PC-9 (cell line): Measurements from ENCODE around the gene PSRC1. TPM values are rescaled to one million over a fixed set of nuclear protein-coding genes. Genes with fewer than 3 reads are reported as not detected.

ENCODE experiments used
- BruUV-seq: library from RNA; stranded (reverse); fragments of 400-500 nt; replicated peaks from 2 replicates; lab custom pipeline; 2021; lab: Mats Ljungman, UMichigan
- CTCF ChIA-PET: fragments of 300-600 bp; sonication (Branson Sonifier 250); formaldehyde crosslinking; loops from one replicate; lab custom pipeline; 2022; ENCODE audit warnings: antibody characterized with exemption; lab: Charles Lee
- POLR2A ChIA-PET: fragments of 300-600 bp; sonication (Branson Sonifier 250); formaldehyde crosslinking; loops from one replicate; lab custom pipeline; 2022; ENCODE audit warnings: antibody characterized with exemption; ENCODE audit not compliant: unreplicated experiment; lab: Charles Lee
- DNase-seq, 2 experiments: peaks; one replicate each; pipeline versions ENCODE4 v3.0.0 to v3.0.0-alpha.2; 2015 to 2022; ENCODE audit warnings: mixed read lengths in 1 of 2
- H2AFZ ChIP-seq: fragments of 200-600 bp; sonication (generic); 2 replicates; pipeline ENCODE4 v1.8.1; 2017; ENCODE audit warnings: antibody characterized with exemption
- H3F3A ChIP-seq: fragments of 200-600 bp; sonication (generic); 2 replicates; pipeline ENCODE4 v1.8.1; 2017; ENCODE audit warnings: antibody characterized with exemption, mild to moderate bottlenecking, low read depth; ENCODE audit not compliant: insufficient read depth
- H3K27ac ChIP-seq: fragments of 200-600 bp; sonication (generic); 2 replicates; pipeline ENCODE4 v1.6.1; 2016; ENCODE audit warnings: mixed run types
- H3K27me3 ChIP-seq: fragments of 200-600 bp; sonication (generic); 2 replicates; pipeline ENCODE4 v1.6.1; 2016; ENCODE audit warnings: low read depth, mixed run types; ENCODE audit not compliant: insufficient read depth
- H3K36me3 ChIP-seq: fragments of 200-600 bp; sonication (generic); 2 replicates; pipeline ENCODE4 v1.6.1; 2016; ENCODE audit warnings: low read depth, mixed run types
- H3K4me1 ChIP-seq: fragments of 200-600 bp; sonication (generic); replicated peaks from 2 replicates; pipeline ENCODE4 v1.6.1; 2016; ENCODE audit warnings: mixed run types; ENCODE audit not compliant: insufficient read depth
- H3K4me2 ChIP-seq: fragments of 200-600 bp; sonication (generic); 2 replicates; pipeline ENCODE4 v1.6.1; 2017; ENCODE audit warnings: mixed run types
- H3K4me3 ChIP-seq: fragments of 200-600 bp; sonication (generic); 2 replicates; pipeline ENCODE4 v1.6.1; 2016; ENCODE audit warnings: mixed run types
- H3K79me2 ChIP-seq: fragments of 200-600 bp; sonication (generic); 2 replicates; pipeline ENCODE4 v1.6.1; 2017; ENCODE audit warnings: low read depth, mixed run types
- H3K9me2 ChIP-seq: fragments of 200-600 bp; sonication (generic); 2 replicates; pipeline ENCODE4 v1.8.1; 2017; ENCODE audit warnings: mild to moderate bottlenecking; ENCODE audit not compliant: insufficient read depth
- H3K9me3 ChIP-seq: fragments of 200-600 bp; sonication (generic); 2 replicates; pipeline ENCODE4 v1.8.1; 2016; ENCODE audit warnings: low read depth; ENCODE audit not compliant: insufficient read depth
- H4K20me1 ChIP-seq: fragments of 200-600 bp; sonication (generic); 2 replicates; pipeline ENCODE4 v1.8.1; 2017; ENCODE audit not compliant: insufficient read depth
- CTCF ChIP-seq: fragments of 200-600 bp; sonication (generic); conservative IDR thresholded peaks from 2 replicates; pipeline ENCODE4 v1.6.1; 2017; ENCODE audit warnings: mixed run types, antibody characterized with exemption, mild to moderate bottlenecking, moderate library complexity
- EZH2 ChIP-seq: fragments of 200-600 bp; sonication (generic); IDR thresholded peaks from 2 replicates; pipeline ENCODE4 v1.8.0; 2017; ENCODE audit warnings: antibody characterized with exemption, low read depth
- intact Hi-C: fragments of 100-400 bp; cut with micrococcal nuclease; formaldehyde crosslinking; loops from one replicate; pipeline ENCODE4 v1.10.0; 2022; ENCODE audit not compliant: unreplicated experiment
- total RNA-seq: library from RNA; stranded (reverse); gene quantifications from 2 replicates; pipeline ENCODE4 v1.2.3, GENCODE V29; 2021

The PSRC1 gene
- total RNA-seq, 1 experiment from 2014 or later = 26.4 TPM

GRCh38 chr1:109253803-109254620 is 28.9 kb downstream of the PSRC1 start:
- Histone ChIP-seq H3K36me3 (no peaks in the 10 kb centered on the region), H3F3A (peaks cover 15% of the 10 kb centered on the region), H3K4me2 (peak overlapping the region; percentile 29), H3K27me3 (no peaks in the 10 kb centered on the region), H3K4me1 (peaks cover 47% of the 10 kb centered on the region), H3K79me2 (no peaks in the 10 kb centered on the region), H2AFZ (no peak overlapping the region), H4K20me1 (no peaks in the 10 kb centered on the region), H3K9me2 (no peaks in the 10 kb centered on the region), H3K9me3 (no peaks in the 10 kb centered on the region), H3K4me3 (no peak overlapping the region), H3K27ac (no peak overlapping the region)
- ChIA-PET CTCF (interaction anchor here (0.6 kb wide), 1 partner anchor 560 kb away, joined by 3 read pairs; no protein-coding TSS in a partner anchor), POLR2A (interaction anchor here (0.5 to 0.6 kb wide), 2 partner anchors 19 to 35 kb away, joined by 3 read pairs; no protein-coding TSS in a partner anchor)
- BruUV-seq = no TSS peak
- TF ChIP-seq CTCF (no peak), EZH2 (no peak)
- no peak for DNase-seq
- intact Hi-C loops = no loop called here

DNA sequence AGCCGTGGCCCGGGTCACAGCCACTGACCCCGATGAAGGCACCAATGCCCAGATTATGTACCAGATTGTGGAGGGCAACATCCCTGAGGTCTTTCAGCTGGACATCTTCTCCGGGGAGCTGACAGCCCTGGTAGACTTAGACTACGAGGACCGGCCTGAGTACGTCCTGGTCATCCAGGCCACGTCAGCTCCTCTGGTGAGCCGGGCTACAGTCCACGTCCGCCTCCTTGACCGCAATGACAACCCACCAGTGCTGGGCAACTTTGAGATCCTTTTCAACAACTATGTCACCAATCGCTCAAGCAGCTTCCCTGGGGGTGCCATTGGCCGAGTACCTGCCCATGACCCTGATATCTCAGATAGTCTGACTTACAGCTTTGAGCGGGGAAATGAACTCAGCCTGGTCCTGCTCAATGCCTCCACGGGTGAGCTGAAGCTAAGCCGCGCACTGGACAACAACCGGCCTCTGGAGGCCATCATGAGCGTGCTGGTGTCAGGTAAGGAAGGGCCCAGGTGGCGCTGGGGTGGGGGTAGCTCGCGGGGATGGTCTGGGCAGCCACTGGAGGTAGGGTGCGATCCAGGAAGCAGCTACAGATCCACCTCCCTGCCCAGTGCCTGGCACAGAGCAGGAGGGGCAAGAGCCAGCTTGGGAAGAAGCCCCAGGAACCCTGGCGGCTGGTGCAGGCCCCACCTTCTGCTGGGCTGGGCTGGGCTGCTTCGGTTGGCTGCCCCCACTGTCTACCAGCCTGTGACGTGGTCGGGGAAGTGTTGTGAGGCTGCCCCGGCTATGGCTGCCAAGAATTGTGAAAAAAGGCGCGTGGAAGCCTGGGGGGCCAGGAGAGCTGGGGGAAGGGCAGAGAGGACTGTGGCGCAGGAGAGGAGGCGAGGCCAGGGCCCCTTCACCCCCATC is 29.8 kb downstream of the PSRC1 start:
- TF ChIP-seq EZH2 (no peak), CTCF (no peak)
- BruUV-seq = no TSS peak
- Histone ChIP-seq H3K27ac (no peak overlapping the region), H3K4me2 (no peak overlapping the region), H3K9me2 (no peaks in the 10 kb centered on the region), H4K20me1 (no peaks in the 10 kb centered on the region), H3K9me3 (no peaks in the 10 kb centered on the region), H2AFZ (no peak overlapping the region), H3K4me3 (no peak overlapping the region), H3K4me1 (peaks cover 50% of the 10 kb centered on the region), H3K36me3 (no peaks in the 10 kb centered on the region), H3K27me3 (no peaks in the 10 kb centered on the region), H3K79me2 (no peaks in the 10 kb centered on the region), H3F3A (peaks cover 15% of the 10 kb centered on the region)
- intact Hi-C loops = no loop called here
- DNase-seq = no peak
- ChIA-PET POLR2A (interaction anchor here (0.6 kb wide), 1 partner anchor 35 kb away, joined by 3 read pairs; no protein-coding TSS in a partner anchor), CTCF (interaction anchor here (0.6 kb wide), 1 partner anchor 561 kb away, joined by 3 read pairs; no protein-coding TSS in a partner anchor)

GRCh38 chr1:109252167-109252892 is 30.6 kb downstream of the PSRC1 start:
- Histone ChIP-seq H4K20me1 (no peaks in the 10 kb centered on the region), H3F3A (peaks cover 11% of the 10 kb centered on the region), H3K4me3 (no peak overlapping the region), H3K4me1 (peaks cover 45% of the 10 kb centered on the region), H3K27me3 (no peaks in the 10 kb centered on the region), H3K36me3 (no peaks in the 10 kb centered on the region), H3K79me2 (no peaks in the 10 kb centered on the region), H3K9me2 (no peaks in the 10 kb centered on the region), H2AFZ (no peak overlapping the region), H3K4me2 (no peak overlapping the region), H3K27ac (no peak overlapping the region), H3K9me3 (no peaks in the 10 kb centered on the region)
- CTCF ChIA-PET = no interaction called here
- TF ChIP-seq CTCF (no peak), EZH2 (no peak)
- POLR2A ChIA-PET = no interaction called here
- no TSS peak for BruUV-seq
- intact Hi-C loops = no loop called here
- DNase-seq = no peak
